Measurements from ENCODE around the gene GRIK1. TPM values are rescaled to one million over a fixed set of nuclear protein-coding genes. Genes with fewer than 3 reads are reported as not detected.

The GRIK1 gene
- total RNA-seq, 1 donor = not detected

DNA sequence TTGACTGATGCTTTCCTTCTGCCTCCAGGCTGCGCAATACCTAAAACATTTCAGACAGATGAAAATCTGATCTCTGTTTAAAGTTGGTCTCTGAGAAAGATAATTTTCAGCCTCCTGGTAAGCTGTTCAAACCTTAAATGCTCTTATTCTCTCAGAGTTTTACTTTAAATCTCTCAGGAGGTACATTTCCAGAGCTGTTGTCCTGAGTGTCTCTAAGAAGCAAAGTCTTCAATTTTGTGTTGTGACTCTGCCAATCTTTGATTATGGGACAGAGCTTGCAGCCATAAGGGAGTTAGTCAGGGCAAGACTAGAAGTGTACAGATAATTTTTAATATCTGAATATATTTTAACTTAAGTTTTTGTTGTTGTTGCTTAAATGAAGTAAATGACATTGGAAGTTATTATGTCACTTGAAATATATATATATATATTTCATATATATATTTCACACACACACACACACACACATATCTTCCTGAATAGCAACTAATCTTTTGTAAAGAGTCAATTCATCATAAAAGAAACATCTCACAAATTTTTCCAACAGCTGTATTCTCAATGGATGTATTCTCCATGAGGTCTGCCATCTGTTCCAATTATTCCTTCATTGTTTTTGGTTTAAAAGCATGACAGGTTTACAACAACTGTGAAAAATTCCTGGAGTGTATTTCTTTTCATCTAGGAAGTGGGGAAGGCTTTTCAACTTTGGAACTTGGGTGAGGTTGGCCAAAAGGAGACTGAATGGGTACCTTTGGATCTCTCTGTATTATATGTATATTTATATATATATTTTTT is 381.7 kb downstream of the GRIK1 start:
- DNase-seq (ENCODE audit: low read depth in 2 of 3, low spot score in 2 of 3) = no peak

DNA sequence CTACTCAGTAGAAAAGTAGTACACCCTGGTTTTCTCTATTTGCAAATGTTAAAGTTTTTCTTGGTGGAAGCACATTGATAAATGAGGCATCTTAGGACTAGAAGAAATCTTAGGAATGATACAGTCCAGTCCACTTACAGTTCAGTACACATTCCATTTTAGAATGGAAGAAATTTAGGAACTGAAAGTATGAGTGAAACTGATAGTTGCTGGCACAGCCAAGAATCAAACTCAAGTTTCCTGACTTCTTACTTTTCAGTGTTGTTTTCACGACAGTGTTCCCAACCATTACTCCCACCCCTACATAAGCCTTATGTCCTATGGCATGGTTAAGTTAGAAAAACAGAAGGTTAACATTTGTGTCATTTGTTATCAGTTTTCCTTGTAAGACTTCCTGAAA is 382.6 kb downstream of the GRIK1 start:
- DNase-seq (ENCODE audit: low read depth in 2 of 3, low spot score in 2 of 3) = no peak

DNA sequence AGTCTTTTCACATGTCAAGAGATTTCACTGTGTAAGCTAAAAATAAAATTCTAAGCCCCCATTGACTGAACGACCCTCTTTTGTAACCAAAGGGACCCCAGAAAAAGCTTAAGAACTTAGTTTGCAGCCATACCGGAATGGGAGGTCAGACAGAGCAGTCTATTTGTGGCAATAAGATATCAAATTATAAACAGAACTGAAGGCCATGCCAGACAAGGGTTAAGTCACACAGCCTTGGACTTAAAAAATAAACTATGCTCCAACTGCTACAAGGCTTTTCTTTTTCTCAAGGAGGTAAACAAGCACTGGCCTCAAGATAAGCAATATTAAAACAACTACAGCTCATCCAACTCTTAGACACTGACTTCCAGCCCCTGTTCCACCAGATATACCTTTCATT is 384.2 kb downstream of the GRIK1 start:
- DNase-seq (ENCODE audit: low read depth in 2 of 3, low spot score in 2 of 3) = no peak

DNA sequence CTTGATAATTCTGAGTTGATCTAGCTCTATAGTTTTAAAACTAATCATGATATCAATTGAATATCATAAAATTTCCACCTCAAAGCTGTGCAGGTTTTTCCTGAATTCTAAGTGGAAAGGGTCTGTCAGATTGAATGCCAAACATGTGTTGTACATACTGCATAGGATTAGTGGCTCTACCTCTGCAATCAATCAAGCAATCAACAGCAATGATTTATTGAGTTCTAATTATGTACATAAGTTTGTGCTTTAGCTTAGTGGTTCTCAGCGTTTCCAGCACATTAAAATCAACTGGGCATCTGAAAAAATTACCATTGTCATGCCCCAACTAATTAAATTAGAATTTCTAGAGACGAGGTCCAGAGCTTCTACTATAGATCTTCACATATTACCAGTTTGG is 389.6 kb downstream of the GRIK1 start:
- DNase-seq (ENCODE audit: low read depth in 2 of 3, low spot score in 2 of 3) = no peak

DNA sequence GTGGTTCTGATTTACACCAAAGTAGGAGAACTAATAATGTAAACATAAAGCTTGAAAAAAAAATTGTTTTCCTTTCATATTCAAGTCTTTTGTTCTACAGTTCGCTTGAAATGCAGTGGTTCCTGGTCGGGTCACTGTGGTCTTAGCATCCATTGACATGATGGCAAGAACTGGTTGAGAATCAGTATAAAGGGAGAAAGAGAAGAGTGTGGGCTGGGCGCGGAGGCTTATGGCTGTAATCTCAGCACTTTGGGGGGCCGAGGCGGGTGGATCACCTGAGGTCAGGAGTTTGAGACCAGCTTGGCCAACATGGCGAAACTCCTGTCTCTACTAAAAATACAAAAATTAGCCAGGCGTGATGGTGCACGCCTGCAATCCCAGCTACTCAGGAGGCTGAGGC is 390.2 kb downstream of the GRIK1 start:
- no peak for DNase-seq (ENCODE audit: low read depth in 2 of 3, low spot score in 2 of 3)

DNA sequence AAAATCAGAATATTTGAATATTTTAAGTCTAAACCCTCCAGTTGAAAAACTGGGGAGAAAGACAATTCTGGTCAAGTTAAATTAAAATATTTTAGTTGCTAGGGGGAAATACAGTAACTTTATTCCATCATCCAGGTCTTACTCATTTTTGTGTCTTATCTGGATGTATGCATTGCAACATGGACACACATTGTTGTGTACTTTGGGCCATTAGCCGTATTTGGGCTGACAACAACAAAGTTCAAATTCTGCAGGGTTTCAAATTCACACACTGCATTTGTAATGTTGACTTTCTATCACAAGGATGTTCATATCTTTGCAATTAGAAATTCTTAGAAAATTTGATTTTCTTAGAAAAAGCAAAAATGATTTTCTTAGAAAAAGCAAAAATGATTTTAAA is 391.8 kb downstream of the GRIK1 start:
- no peak for DNase-seq (ENCODE audit: low read depth in 2 of 3, low spot score in 2 of 3)

DNA sequence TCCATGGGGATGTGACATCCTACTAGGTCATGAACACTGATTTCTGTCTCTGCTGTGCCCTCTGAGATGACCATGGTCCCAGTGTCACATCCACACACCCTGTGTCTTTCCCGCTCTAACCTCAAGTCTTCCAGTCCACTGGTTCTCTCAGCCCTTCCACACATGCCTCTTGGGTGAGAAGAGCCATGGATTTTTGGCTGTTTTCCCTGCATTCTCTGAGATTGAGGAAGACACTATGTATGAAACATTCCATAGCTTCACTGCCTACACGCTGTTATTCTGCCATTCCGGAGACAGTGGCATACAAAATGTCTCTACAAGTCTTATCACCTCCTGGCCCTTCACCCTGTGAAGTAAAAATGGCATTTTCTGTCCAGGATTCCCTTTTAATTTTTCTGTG is 393.7 kb downstream of the GRIK1 start:
- no peak for DNase-seq (ENCODE audit: low read depth in 2 of 3, low spot score in 2 of 3)

DNA sequence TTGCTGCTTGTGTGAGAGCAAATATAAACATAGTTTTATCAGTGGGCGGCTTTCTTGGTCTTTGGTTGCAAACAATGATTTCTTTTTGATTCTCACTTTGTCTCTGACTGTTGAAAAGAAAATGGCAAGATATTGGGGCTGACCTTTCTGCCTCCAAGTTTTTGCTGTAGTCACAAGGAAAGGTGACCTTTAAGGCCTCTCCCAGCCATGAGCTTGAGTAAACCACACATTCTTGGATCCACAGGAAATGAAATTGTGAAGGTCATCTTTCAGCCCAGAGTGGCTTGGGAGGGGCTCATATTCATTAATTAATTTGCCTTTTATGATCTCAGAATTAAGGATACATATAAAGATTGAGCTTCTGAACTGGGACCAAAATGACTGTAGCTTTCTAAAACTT is 399.5 kb downstream of the GRIK1 start:
- DNase-seq (ENCODE audit: low read depth in 2 of 3, low spot score in 2 of 3) = no peak

DNA sequence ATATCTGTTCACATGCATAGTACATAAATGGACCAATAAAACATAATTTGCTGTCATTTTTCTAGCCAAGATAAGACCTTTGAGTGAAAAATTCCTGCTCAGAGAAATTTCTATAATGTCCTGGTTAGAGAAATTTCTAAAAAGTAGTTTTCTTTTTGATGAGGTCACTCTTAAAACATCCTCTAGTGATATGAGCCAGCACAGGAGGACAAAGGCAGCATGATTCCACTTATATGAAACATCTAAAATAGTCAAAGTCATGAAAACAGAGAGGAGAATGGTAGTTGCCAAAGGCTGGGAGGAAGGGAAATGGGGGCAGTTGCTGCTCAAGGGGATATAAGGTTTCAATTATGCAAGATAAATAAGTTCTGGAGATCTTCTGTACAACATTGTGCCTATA is 401.7 kb downstream of the GRIK1 start:
- DNase-seq (ENCODE audit: low read depth in 2 of 3, low spot score in 2 of 3) = no peak

DNA sequence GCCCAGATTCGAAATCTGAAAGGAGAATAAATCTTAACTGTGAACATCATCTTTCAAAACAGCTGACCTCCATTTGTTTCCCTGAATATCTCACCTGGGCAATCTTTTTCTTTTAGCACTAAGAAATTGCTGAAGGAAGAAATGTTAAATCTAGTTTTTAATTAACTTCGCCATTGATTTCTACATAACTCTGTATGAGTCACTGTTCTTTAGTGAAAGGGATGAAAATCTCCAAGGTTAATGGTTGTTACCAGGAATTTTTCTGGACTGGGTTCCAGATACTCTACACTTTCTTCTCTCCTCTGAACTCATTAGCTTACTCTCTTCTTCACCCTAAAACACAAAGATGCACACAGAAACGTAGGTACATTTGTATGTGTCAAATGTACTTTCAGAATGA is 405.3 kb downstream of the GRIK1 start:
- no peak for DNase-seq (ENCODE audit: low read depth in 2 of 3, low spot score in 2 of 3)

DNA sequence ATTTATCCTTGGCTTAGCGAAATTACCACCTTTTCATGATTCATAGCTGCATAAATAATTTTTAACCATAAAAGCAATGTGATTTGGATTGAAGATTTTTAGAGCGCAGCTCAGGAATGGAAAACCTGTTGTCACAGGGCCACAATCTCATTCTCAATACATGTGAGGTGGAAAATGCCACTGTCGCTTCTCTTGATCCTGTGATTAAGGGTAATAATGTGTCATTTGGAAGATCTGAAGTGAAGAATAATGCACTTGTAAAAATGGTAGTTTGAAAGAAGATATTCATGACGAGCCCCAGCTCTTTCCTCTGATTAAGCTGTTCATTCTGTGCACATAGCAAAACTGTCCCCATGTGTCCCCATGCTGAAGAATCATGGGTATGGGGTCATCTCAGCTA is 410.7 kb downstream of the GRIK1 start:
- DNase-seq (ENCODE audit: low read depth in 2 of 3, low spot score in 2 of 3) = no peak

DNA sequence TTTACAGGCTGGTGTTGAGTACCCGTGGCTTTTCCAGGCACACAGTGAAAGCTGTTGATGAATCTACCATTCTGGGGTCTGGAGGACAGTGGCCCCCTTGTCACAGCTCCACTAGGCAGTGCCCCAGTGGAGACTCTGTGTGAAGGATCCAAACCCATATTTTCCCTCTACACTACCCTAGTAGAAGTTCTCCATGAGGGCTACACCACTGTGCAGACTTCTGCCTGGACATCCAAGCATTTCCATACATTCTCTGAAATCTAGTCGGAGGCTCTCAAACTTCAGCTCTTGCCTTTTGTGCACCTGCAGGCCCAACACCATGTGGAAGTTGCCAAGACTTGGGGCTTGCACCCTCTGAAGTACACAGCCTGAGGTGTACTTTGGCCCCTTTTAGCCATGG is 413.3 kb downstream of the GRIK1 start:
- no peak for DNase-seq (ENCODE audit: low read depth in 2 of 3, low spot score in 2 of 3)

DNA sequence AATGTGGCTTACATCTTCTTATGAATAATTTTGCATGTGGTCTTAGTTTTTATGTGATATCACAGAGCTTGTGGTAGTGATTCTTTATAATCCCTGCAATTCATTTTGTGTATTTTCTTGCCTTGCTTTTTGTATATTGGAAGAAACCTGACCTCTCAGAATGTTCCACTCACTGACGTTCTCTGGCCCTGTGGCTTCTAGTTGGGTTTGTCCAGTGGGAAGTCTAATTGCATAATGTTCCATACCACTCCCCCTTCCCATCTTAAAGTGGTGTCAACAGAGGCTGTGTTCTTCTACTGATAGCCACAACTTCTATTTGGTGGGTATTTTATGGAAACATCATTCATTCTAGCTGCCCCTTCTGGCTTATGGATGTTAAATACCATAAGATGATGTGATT is 415.7 kb downstream of the GRIK1 start:
- no peak for DNase-seq (ENCODE audit: low read depth in 2 of 3, low spot score in 2 of 3)

DNA sequence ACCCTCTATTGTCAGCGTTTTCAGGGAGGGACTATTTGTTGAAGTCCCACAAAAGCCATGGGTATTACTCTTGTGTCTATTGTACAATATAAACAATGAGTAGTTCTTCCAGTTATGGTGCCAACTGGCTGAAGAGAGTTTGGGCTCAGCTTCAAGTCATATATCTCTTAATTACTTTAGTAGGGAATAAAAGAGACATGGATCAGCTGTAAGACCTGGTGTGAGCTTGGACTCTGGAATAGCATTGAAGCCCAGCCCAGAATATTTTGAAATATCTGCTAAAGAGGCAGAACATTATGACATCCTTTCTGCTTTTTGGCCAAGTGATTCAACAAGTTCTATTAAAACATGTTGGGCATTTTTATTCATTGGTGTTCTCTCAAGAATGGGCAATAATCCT is 416.1 kb downstream of the GRIK1 start:
- DNase-seq (ENCODE audit: low read depth in 2 of 3, low spot score in 2 of 3) = no peak

DNA sequence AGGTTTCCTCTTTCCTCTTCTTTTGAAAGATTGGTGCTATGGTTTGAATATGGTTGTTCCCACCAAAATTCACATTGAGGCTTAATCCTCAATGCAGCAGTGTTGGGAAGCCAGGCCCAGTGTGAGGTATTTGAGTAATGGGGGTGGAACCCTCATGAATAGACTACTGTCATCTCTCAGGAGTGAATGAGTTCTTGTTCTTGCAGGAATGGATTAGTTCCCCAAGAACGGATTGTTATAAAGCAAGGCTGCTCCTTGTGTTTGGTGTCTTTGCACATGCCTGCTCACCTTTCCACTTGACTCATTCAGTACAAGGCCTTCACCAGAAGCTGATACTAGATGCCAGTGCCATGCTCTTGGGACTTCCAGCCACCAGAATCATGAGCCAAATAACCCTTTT is 417.9 kb downstream of the GRIK1 start:
- no peak for DNase-seq (ENCODE audit: low read depth in 2 of 3, low spot score in 2 of 3)

DNA sequence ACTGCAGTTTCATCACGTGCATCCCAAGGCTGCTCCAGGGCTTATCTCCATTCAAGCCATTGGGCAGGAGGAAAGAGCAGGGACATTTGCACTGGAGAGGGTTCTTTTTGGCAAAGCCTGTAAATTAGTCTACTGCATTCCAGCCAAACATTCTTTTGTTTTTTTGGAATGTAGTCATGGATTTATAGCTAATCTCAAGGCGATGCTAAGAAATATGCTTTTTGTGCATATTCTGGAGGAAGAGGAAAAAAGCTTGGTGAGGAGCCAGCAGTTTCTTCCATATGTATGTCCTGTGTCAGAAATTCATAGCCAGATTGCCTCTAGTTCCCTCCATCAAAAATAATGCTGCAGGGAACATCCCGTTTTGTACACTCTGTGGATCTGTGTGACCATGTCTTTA is 419.6 kb downstream of the GRIK1 start:
- no peak for DNase-seq (ENCODE audit: low read depth in 2 of 3, low spot score in 2 of 3)

DNA sequence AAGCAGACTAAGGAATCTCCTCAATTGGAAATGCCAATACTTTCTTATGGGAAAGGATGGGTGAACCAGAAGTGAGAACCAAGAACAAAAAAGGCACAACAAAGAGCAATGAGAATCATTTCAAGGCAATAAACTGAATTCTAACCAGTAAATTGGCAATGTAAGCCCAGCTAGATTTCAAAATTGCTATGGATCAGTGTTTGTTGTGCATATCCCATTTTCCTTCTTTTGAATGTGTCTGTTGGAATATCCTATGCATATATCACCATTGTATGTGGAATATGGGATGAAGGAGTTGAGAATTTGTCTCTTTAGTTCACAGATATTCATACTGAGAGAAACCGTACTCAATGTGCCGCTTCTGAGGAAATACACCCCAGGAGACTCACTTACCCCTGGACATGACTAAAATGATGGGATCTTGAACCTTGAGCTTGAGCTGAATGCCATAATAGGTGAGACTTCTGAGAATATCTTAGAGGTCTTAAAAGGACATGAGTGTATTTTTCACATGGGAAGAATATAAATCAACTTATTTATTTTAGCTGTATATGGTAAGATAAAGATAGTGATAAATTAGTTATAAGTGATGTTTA is 425.0 kb downstream of the GRIK1 start:
- no peak for DNase-seq (ENCODE audit: low read depth in 2 of 3, low spot score in 2 of 3)

DNA sequence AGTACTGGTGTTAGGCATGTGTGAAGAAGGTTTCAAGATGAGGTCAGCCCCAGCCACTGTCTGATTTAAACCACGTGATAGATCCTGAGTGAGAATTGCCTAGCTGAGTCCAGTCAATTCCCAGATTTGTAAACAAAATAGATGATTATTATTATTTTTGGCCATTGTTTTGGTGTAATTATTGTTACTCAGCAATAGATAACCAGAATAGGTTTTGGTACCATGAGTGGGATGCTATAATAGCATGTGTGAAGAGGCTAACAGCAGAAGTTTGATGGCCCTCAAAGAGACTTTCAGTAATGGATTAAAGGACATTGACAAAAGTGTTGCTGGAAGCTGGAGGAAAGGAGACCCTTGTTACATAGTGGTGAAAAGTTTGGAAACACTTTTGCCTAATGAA is 426.3 kb downstream of the GRIK1 start:
- no peak for DNase-seq (ENCODE audit: low read depth in 2 of 3, low spot score in 2 of 3)

DNA sequence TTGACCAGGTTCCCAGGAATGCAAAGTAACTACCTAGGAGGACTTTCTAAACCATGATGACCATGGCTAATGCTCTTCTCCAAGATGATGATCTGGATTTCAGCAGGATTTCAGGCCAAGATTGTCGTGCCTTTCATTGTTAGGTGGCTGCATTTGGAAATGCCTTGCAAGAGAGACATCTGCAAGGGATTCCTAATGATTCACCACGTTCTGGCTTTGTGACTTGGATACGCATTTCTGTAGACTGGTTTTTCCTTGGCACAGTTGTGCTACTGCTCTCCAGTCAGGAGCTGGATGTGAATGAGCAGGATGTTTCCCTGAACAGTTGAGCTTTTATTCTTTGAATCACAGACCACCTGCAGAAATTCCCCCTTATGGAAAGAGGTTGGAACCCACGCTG is 428.7 kb downstream of the GRIK1 start:
- no peak for DNase-seq (ENCODE audit: low read depth in 2 of 3, low spot score in 2 of 3)

DNA sequence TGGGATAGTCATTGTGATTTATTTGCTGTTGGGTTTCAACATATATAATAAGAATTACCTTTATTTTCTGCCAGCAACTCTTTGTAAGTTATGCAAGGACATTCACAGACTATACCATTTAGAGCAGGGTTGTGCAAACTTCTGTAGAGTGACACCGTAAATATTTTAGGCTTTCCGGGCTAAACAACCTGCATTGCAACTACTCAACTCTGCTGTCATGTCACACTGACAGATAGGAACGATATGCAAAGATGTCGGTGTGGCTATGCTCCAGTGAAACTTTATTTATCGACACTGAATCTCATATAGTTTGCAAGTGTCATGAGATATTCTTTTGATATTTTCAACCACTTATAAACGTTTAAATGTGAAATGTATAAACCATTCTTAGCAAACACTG is 430.7 kb downstream of the GRIK1 start:
- no peak for DNase-seq (ENCODE audit: low read depth in 2 of 3, low spot score in 2 of 3)

DNA sequence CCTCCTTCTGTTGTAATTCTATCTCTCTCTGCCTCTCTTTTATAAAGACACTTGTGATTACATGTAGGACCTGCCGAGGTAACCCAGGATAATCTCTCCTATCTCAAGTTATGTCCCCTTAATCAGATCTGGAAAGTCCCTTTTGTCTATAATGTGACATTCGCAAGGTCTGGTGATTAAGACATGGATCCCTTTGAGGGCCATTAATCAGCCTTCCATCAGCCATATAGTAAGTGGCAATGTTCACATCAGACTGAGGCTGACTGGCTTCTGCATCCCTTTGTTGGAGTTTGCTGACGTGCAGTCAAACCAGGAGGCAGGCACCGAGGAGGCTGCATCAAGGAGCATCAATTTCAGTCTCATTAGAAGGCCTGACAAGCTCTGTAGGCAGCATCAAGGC is 431.5 kb downstream of the GRIK1 start:
- no peak for DNase-seq (ENCODE audit: low read depth in 2 of 3, low spot score in 2 of 3)

DNA sequence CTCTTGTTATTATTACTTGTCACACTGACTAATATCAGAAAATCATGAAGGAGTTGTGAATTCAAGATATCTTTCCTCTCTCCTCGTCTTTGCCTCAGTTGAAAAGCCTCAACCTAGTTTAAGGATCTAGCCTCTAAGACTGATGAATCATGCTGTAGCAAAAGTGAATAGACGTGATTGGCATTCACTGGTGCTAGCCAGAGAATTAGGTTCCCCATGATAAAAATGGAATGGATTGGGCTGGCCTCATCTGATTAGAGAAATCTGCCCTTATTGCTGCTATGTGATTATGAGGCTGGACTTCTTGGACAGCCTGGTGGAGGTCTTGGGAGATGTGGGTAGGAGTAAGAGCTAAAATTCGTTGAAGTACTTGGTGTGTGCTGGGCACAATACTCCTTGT is 432.8 kb downstream of the GRIK1 start:
- no peak for DNase-seq (ENCODE audit: low read depth in 2 of 3, low spot score in 2 of 3)

DNA sequence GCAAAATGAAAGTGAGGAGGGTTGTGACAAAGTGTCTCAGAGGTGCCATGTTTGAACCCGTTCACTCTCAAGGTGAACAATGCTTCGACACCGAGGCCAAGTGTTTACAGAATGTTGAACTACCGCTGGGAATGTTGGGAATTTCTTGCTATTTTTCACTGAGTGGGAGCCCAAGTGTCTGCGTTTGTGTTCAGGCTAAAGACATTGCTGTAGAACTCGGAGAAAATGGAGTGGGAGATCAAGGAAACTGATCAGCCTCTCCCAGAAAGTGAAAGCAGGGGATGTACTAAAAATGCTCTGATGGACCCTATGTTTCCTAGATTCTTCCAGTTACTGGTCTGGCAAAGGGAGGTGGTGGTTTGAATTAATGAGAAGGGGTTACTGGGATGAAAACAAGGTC is 433.6 kb downstream of the GRIK1 start:
- DNase-seq (ENCODE audit: low read depth in 2 of 3, low spot score in 2 of 3) = no peak

Measured in hematopoietic multipotent progenitor cell (in vitro differentiated cells).